A549 (cell line): Measurements from ENCODE around the gene CKS2. TPM values are rescaled to one million over a fixed set of nuclear protein-coding genes. Genes with fewer than 3 reads are reported as not detected.
"Not testable (repeated sequence)": the region's sequence is repeated elsewhere in the genome, so short reads cannot be mapped to it uniquely, and the experiment has no call there.

Experiments used
- ATAC-seq, 2 experiments: fragments of 200-7000 bp in 1 of 2; fragments of >200 bp in 1 of 2; cut with Nextera tagmentation in 1 of 2; cut with Tn5 transposase in 1 of 2; 3 replicates each; pipeline versions ENCODE4 v1.8.0 to v1.9.1; 2018 to 2020; ENCODE audit warnings: mild to moderate bottlenecking in 1 of 2, moderate library complexity in 1 of 2
- CTCF ChIA-PET: fragments of 300-600 bp; sonication (Branson Sonifier 250); formaldehyde crosslinking; extraction: SDS; loops from one replicate; lab custom pipeline; 2021; ENCODE audit warnings: antibody characterized with exemption, inconsistent platforms; lab: Yijun Ruan, JAX
- POLR2A ChIA-PET: fragments of 350-600 bp; formaldehyde crosslinking; extraction: SDS; loops from one replicate; lab custom pipeline; 2021; ENCODE audit warnings: antibody characterized with exemption, inconsistent platforms; lab: Yijun Ruan, JAX
- DNase-seq, 2 experiments: peaks; one replicate each; pipeline versions ENCODE4 v3.0.0 to v3.0.0-alpha.2; 2011 to 2016; ENCODE audit warnings: low read depth in 1 of 2, low spot score in 1 of 2
- FAIRE-seq: peaks from 2 replicates; lab custom pipeline; 2011; peaks lifted over from hg19 to GRCh38; lab: Jason Lieb, UNC
- H3K27ac ChIP-seq, 2 experiments: fragments of >200 bp; sonication (Bioruptor Twin); formaldehyde crosslinking; 3 replicates each; pipeline ENCODE4 v1.5.1; 2016 to 2017
- H3K4me1 ChIP-seq: fragments of >200 bp; sonication (Bioruptor Twin); formaldehyde crosslinking; 3 replicates; pipeline ENCODE4 v1.6.1; 2016
- H3K4me2 ChIP-seq: fragments of >200 bp; sonication (Bioruptor Twin); formaldehyde crosslinking; 3 replicates; pipeline ENCODE4 v1.6.1; 2016
- H3K4me3 ChIP-seq: fragments of >200 bp; sonication (Bioruptor Twin); formaldehyde crosslinking; 3 replicates; pipeline ENCODE4 v1.5.1; 2016
- H3K9me3 ChIP-seq: fragments of >200 bp; sonication (Bioruptor Twin); formaldehyde crosslinking; 3 replicates; pipeline ENCODE4 v1.6.1; 2016
- CBX2 ChIP-seq: fragments of 200-600 bp; sonication (generic); IDR thresholded peaks from 2 replicates; pipeline ENCODE4 v1.6.1; 2016; ENCODE audit warnings: low read depth, mild to moderate bottlenecking, borderline replicate concordance
- CBX8 ChIP-seq: fragments of 200-600 bp; sonication (generic); IDR thresholded peaks from 2 replicates; pipeline ENCODE4 v1.6.1; 2016
- CEBPB ChIP-seq, 2 experiments: fragments of >200 bp in 1 of 2; sonication (Bioruptor Twin) in 1 of 2; formaldehyde crosslinking in 1 of 2; IDR thresholded peaks; 2 replicates each; pipeline ENCODE4 v1.6.1; 2012 to 2016
- EHF ChIP-seq: fragments of 250-450 bp; sonication (Bioruptor Pico); IDR thresholded peaks from 2 replicates; pipeline ENCODE4 v1.5.0; 2020; ENCODE audit warnings: mild to moderate bottlenecking
- GATA3 ChIP-seq: IDR thresholded peaks from 2 replicates; pipeline ENCODE4 v1.6.1; 2012; ENCODE audit warnings: borderline replicate concordance
- HEYL ChIP-seq: fragments of 250-450 bp; sonication (Bioruptor Pico); IDR thresholded peaks from 2 replicates; pipeline ENCODE4 v1.8.0; 2021; ENCODE audit warnings: mild to moderate bottlenecking, moderate library complexity
- HOXB13 ChIP-seq: fragments of 250-450 bp; sonication (Bioruptor Pico); IDR thresholded peaks from 2 replicates; pipeline ENCODE4 v1.5.0; 2020; ENCODE audit warnings: low read depth, mild to moderate bottlenecking, moderate library complexity
- KDM1A ChIP-seq: fragments of 200-600 bp; sonication (generic); IDR thresholded peaks from 2 replicates; pipeline ENCODE4 v1.6.1; 2016; ENCODE audit warnings: low read depth, mild to moderate bottlenecking
- MAX ChIP-seq: IDR thresholded peaks from 2 replicates; pipeline ENCODE4 v1.6.1; 2012
- MAZ ChIP-seq: fragments of 150-350 bp; IDR thresholded peaks from 2 replicates; pipeline ENCODE4 v1.6.1; 2014; ENCODE audit warnings: antibody characterized with exemption, low read depth, low read length, borderline replicate concordance
- NFE2L2 ChIP-seq: fragments of 150-350 bp; conservative IDR thresholded peaks from 2 replicates; pipeline ENCODE4 v1.6.1; 2014; ENCODE audit warnings: low read length
- PHF8 ChIP-seq: fragments of 200-600 bp; sonication (generic); IDR thresholded peaks from 2 replicates; pipeline ENCODE4 v1.6.1; 2016; ENCODE audit warnings: low read depth, mild to moderate bottlenecking, antibody characterized with exemption, moderate library complexity, borderline replicate concordance
- RAD21 ChIP-seq, 2 experiments: fragments of >200 bp in 1 of 2; sonication (Bioruptor Twin) in 1 of 2; formaldehyde crosslinking in 1 of 2; IDR thresholded peaks in 1 of 2; conservative IDR thresholded peaks in 1 of 2; 2 replicates in 1 of 2; 3 replicates in 1 of 2; pipeline ENCODE4 v1.6.1; 2012 to 2018; ENCODE audit warnings: inconsistent platforms in 1 of 2
- RNF2 ChIP-seq: fragments of 200-600 bp; sonication (generic); IDR thresholded peaks from 2 replicates; pipeline ENCODE4 v1.6.1; 2016; ENCODE audit warnings: low read depth, mild to moderate bottlenecking, antibody characterized with exemption, moderate library complexity, borderline replicate concordance
- SMC3 ChIP-seq: fragments of >200 bp; sonication (Bioruptor Twin); formaldehyde crosslinking; IDR thresholded peaks from 3 replicates; pipeline ENCODE4 v1.6.1; 2018; ENCODE audit warnings: inconsistent platforms
- SREBF2 ChIP-seq: fragments of 450-650 bp; IDR thresholded peaks from 2 replicates; pipeline ENCODE4 v1.6.1; 2014; ENCODE audit warnings: mild to moderate bottlenecking, moderate library complexity
- USF2 ChIP-seq: fragments of 450-650 bp; IDR thresholded peaks from 2 replicates; pipeline ENCODE4 v1.6.1; 2014; ENCODE audit warnings: antibody characterized with exemption
- ZFP36 ChIP-seq: fragments of 450-650 bp; IDR thresholded peaks from 2 replicates; pipeline ENCODE4 v1.6.1; 2014; ENCODE audit warnings: borderline replicate concordance; ENCODE audit not compliant: partially characterized antibody
- ZSCAN20 ChIP-seq: fragments of 250-450 bp; sonication (Bioruptor Pico); IDR thresholded peaks from 2 replicates; pipeline ENCODE4 v1.8.0; 2022; ENCODE audit warnings: mild to moderate bottlenecking, moderate library complexity
- WGBS: methylation state at CpG from one replicate; pipeline ENCODE4 v1.1.6; 2017; ENCODE audit errors: missing lambda C conversion rate; 5-methylcytosine and 5-hydroxymethylcytosine counted together
- polyA plus RNA-seq, 4 experiments: library from polyadenylated mRNA; depleted of rRNA in 3 of 4; stranded (reverse); fragments of >200 nt; fragmentation: RNase III in 1 of 4; extraction: RNeasy Plus Mini Kit Qiagen cat#74134 plus additional on column Dnase treatment in 1 of 4; gene quantifications; 2 replicates in 3 of 4; 3 replicates in 1 of 4; pipeline ENCODE4 v1.2.3, GENCODE V29; 2011 to 2017
- TF ChIP-seq, protein P1 (sequence below): fragments of >200 bp; sonication (Bioruptor Twin); formaldehyde crosslinking; IDR thresholded peaks from 3 replicates; pipeline ENCODE4 v1.5.1; 2016

Gene CKS2
- polyA plus RNA-seq, 2 of the 4 experiments (the other 2 are of a cell fraction): 515 to 576 TPM

- peak; percentile 97 for FAIRE-seq
These were observed 31.8 kb upstream of the CKS2 start for GRCh38 chr9:89278997-89279739.

DNA sequence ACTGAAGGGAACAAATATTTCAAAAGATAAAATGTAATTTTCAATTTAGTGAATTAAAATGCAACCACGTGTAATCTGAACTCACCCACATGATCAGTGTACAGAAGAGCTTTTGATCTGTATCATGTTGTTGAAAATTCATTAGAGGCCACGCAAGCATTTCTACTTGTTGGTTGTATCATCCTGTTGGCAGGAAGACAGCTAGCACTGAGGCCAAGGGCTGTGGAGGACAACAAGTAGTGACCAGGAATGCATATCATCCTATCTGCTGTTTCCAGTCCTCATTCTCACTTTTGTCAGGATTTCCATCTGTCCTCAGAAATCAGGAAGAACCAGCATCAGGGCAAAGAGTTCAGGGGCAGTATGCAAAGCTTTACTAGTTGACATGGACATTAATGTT lies 29.9 kb upstream of the CKS2 start:
- H3K4me1 ChIP-seq: no peaks in the 10 kb centered on the region
- TF ChIP-seq SREBF2 (no peak), CBX2 (no peak), USF2 (no peak), ZFP36 (no peak), RNF2 (no peak), GATA3 (no peak), CBX8 (no peak), CEBPB (IDR thresholded peaks at IDR 0.05) (no peak), MAZ (no peak)
- TF ChIP-seq, protein P1, sequence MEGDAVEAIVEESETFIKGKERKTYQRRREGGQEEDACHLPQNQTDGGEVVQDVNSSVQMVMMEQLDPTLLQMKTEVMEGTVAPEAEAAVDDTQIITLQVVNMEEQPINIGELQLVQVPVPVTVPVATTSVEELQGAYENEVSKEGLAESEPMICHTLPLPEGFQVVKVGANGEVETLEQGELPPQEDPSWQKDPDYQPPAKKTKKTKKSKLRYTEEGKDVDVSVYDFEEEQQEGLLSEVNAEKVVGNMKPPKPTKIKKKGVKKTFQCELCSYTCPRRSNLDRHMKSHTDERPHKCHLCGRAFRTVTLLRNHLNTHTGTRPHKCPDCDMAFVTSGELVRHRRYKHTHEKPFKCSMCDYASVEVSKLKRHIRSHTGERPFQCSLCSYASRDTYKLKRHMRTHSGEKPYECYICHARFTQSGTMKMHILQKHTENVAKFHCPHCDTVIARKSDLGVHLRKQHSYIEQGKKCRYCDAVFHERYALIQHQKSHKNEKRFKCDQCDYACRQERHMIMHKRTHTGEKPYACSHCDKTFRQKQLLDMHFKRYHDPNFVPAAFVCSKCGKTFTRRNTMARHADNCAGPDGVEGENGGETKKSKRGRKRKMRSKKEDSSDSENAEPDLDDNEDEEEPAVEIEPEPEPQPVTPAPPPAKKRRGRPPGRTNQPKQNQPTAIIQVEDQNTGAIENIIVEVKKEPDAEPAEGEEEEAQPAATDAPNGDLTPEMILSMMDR: no peak
- no peaks in the 10 kb centered on the region for H3K9me3 ChIP-seq
- H3K4me3 ChIP-seq: no peak overlapping the region
- no peak overlapping the region for H3K27ac ChIP-seq
- POLR2A ChIA-PET: no interaction called here
- 58% methylated on average over 2 of the region's 2 CpGs for WGBS
- DNase-seq (no peak), FAIRE-seq (no peak), ATAC-seq (no peak)
- CTCF ChIA-PET: interaction anchor here (0.6 kb wide), 1 partner anchor 21 kb away, joined by 6 read pairs; no protein-coding TSS in a partner anchor
- H3K4me2 ChIP-seq: no peak overlapping the region

More at GRCh38 chr9:89278997-89279739, 31.8 kb upstream of the CKS2 start:
- Histone ChIP-seq H3K4me1 (no peaks in the 10 kb centered on the region), H3K27ac (no peak overlapping the region), H3K9me3 (peaks cover 16% of the 10 kb centered on the region; the same call in 2 of the 3 replicates), H3K4me2 (no peak overlapping the region), H3K4me3 (no peak overlapping the region)
- DNase-seq (peak; percentile 41 to 51), ATAC-seq (peak in 1 of 2 experiments; percentile 78; a peak in 3 of 6 replicates)
- ChIA-PET POLR2A (no interaction called here), CTCF (interaction anchor here (0.5 to 2.6 kb wide), 22 partner anchors 9 to 720 kb away, joined by 3 to 17 read pairs (median 4); no protein-coding TSS in a partner anchor)
- 41% methylated on average over 5 of the region's 5 CpGs for WGBS
- TF ChIP-seq PHF8 (no peak), USF2 (no peak), RAD21 (conservative IDR thresholded peaks at IDR 0.05 in 1 of 2, IDR thresholded peaks at IDR 0.05 in 1 of 2) (peak; percentile 71 to 76), HEYL (CRISPR knock-in tag) (no peak), GATA3 (no peak), MAX (no peak), HOXB13 (CRISPR knock-in tag) (no peak), SMC3 (peak; percentile 58), NFE2L2 (no peak), KDM1A (no peak), ZSCAN20 (CRISPR knock-in tag) (no peak), EHF (no peak)
- TF ChIP-seq, protein P1: peak; percentile 62

GRCh38 chr9:89282248-89282968 lies 28.6 kb upstream of the CKS2 start:
- 64% methylated on average over 13 of the region's 42 CpGs for WGBS
- ATAC-seq: peak; percentile 71 to 82; a peak in 4 of 6 replicates
- peak overlapping the region; percentile 59 to 83 for H3K27ac ChIP-seq
- not testable (repeated sequence) for FAIRE-seq, H3K4me1 ChIP-seq, H3K9me3 ChIP-seq, DNase-seq
- POLR2A ChIA-PET: interaction anchor here (1.7 kb wide), 1 partner anchor 28 kb away, joined by 4 read pairs; the partner anchor contains the start of gene CKS2
- CTCF ChIA-PET: interaction anchor here (1.6 kb wide), 1 partner anchor 16 kb away, joined by 3 read pairs; no protein-coding TSS in a partner anchor
- H3K4me2 ChIP-seq: peak overlapping the region; percentile 67
- peak overlapping the region; percentile 42 for H3K4me3 ChIP-seq
